Ramos (cell line): ENCODE results near the gene PAXIP1.
"Not testable (repeated sequence)": the region's sequence is repeated elsewhere in the genome, so short reads cannot be mapped to it uniquely, and the experiment has no call there.

Source experiments
- in situ Hi-C: fragments of 300-500 bp; cut with MboI; formaldehyde crosslinking; loops from one replicate; pipeline ENCODE4 v1.14.3; 2022; ENCODE audit warnings: low sequenced_read_pairs; ENCODE audit not compliant: unreplicated experiment

Gene PAXIP1

DNA sequence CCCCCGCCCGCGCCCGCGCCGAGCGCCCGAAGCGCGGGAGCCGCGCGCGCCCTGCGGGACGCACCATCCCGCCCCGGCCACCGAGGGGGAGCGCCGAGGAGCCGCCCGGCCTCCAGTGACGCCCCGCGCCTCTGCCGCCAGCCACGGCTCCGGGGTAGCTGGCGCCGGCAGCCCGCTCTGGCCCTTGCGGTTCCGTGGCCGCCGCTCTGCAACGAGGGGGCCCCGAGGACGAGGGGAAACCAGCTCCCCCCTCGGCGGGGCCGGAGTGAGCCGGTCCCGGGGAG, at the start of gene PAXIP1:
TSS of gene PAXIP1 (minus strand) at position 33 of the 284 bp plus-strand sequence. CDS start 195 bp downstream, outside the sequence.
- in situ Hi-C loops: no loop called here

DNA sequence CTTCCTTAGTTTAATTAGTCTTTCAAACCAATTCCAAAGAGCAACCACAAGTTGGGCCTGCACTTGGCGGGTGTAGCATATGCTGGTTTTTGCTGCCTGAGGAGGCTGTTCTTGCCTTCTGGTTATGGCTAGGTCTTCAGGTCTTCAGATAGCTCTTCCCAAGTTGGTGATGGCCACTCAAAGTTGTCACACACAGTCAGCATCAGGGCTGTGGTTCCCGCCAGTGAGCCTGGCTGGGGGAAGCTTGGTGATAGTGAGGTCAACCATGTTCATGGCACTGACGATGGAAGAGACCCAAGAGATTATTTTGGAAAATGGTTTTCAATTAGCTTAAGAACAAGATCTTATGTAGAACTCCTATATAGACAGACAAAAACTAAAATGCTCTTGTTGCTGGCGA, 48.4 kb upstream of the PAXIP1 start:
- in situ Hi-C loops: no loop called here

- in situ Hi-C loops: no loop called here
Observed at GRCh38 chr7:155048006-155048405, 45.1 kb upstream of the PAXIP1 start.

- in situ Hi-C loops: no loop called here
Observed at GRCh38 chr7:155043756-155044155, 40.8 kb upstream of the PAXIP1 start.

DNA sequence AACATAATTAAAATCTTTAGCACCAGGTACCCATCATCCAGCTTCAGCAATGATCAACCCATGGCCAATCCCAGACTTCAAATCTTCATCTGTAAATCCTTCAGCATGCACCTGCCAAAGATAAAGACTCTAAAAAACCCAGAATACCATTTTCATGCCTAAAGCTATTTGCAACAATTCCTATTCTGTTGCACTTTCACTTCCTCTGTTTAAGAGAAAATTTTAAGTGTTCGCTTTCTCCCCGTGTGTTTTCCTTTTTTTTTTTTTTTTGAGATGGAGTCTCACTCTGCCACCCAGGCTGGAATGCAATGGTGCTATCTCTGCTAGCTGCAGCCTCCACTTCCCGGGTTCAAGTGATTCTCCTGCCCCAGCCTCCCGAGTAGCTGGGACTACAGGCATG, 35.4 kb upstream of the PAXIP1 start:
- in situ Hi-C loops: no loop called here

- in situ Hi-C loops: not testable (repeated sequence)
Observed at GRCh38 chr7:155034495-155034894, 31.6 kb upstream of the PAXIP1 start.

GRCh38 chr7:155032978-155033377, 30.1 kb upstream of the PAXIP1 start:
- in situ Hi-C loops: no loop called here

GRCh38 chr7:155027879-155028278, 25.0 kb upstream of the PAXIP1 start:
- in situ Hi-C loops: no loop called here

DNA sequence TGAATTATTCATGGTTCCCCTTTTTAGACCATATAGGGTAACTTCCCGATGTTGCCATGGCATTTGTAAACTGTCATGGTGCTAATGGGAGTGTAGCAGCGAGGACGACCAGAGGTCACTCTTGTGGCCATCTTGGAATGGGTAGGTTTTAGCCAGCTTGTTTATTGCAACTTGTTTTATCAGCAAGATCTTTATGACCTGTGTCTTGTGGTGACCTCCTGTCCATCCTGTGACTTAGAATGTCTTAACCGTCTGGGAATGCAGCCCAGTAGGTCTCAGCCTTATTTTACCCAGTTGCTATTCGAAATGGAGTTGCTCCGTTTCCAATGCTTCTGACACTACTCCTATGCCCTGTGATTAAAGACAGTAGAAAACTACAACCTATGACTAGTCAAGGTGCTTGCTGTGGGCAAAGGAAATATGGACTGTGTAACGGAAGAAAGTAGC, 18.8 kb upstream of the PAXIP1 start:
- in situ Hi-C loops: no loop called here

GRCh38 chr7:155020996-155021395, 18.1 kb upstream of the PAXIP1 start:
- in situ Hi-C loops: no loop called here

- in situ Hi-C loops: no loop called here
Observed at GRCh38 chr7:155017834-155018233, 14.9 kb upstream of the PAXIP1 start.

DNA sequence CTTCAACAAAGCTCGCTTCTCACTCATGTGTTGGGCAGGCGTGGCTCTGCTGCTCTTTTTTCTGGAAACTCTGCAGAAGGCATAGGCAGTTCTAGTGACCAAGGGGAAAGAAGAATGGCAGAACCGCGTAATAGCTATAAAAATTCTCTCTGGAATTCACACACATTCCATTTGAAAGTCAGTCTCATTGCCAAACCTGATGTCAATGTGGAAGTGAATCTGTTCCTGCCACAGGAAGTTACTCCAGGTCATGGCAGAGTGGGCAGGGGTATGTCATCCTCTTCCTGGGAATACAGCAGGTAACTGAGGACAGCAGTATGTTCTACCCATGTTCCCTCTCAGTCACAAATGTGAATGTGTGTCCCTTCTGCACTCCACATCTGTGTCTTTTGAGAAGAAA, 8.2 kb upstream of the PAXIP1 start:
- in situ Hi-C loops: no loop called here

DNA sequence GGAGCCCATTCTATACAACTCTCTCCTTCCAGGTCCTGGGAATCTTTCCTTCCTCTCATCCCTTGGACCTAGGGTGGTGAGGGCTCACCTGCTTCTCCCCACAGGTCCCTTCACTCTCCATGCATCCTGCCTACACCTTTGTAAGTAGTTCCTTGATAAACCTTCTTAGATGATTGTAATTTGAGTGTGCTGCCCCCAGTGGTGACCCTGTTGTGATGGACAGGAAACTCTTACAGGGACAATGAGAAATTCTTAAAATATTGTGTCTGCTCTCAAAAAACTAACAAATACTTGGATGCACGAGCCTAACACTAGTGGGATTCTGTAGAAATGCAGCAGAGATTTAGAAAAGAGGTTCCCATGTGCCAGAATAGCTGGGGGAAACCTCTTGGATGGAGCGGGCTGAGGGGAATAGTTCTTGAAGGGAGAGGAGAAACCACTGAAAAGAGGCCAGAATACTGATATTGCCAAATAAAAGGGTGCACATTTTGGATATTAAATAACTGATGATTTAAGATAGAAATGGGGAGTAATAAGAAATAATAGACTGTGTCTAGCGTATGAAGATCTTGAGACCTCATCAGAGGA, 6.7 kb upstream of the PAXIP1 start:
- in situ Hi-C loops: no loop called here

GRCh38 chr7:155007947-155008346, 5.0 kb upstream of the PAXIP1 start:
- in situ Hi-C loops: no loop called here

GRCh38 chr7:155003376-155004214, 671 bp upstream of the PAXIP1 start:
- in situ Hi-C loops: no loop called here

DNA sequence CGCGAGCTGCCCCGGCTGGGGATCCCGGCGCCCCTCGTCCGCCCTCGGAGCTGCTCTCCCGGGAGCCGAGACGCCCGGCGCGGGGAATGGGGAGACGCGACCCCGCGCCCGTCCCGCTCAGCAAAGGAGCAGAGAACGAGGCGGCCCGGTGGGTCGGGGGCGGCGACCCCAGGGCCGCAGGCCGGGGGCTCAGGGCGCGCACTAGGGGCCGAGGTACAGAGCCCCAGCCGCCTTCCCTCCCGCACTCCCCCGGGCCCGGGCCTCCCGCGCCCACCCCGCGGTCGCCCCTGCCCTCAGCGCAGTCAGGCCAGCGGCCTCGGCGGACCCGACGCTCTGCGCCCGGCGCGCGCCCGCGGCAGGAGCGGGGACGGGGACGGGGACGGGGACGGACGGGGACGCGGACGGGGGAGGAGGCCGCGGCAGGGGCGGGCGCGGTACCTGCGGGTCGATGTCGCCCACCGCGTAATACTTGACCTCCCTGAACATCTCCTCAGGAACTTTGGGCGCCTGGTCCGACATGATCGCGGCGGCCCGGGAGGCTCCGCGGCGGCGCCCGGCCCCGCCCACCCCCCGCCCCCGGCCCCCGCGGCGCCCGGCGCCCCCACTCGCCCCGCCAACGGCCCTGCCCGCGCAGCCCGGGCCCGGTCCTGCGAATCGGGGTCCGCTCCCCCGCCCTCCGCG, 373 bp downstream of the PAXIP1 start:
- in situ Hi-C loops: no loop called here

DNA sequence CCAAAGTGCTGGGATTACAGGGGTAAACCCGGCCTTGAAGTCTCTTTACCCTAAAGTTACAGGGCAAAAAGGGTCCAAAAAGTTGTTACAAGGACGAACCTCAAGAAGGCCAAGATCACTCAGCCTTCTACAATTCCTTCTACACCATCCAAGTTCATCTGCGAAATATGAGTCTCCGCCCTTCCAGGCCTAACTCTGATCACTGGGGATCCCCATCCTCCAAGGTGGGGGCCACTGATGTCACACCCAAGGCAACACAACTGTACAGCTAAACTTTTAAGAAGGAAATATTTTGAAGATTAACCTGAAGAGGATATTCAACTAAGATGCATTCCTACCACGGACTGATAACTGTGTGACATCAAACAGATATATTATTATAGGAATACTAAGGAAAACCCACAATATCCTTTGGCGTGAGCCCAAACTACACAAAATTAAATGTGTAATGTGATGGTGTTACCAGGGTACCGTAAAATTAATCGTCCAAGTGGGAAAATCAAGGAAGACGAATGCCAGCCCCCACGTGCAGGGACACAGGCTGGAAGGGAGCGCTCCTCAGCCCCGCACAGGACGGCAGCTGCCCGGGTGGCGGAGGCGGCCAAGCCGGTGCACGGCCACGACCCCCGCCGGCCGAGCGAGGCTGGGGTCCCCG, 1.0 kb downstream of the PAXIP1 start:
- in situ Hi-C loops: no loop called here

- in situ Hi-C loops: no loop called here
Observed at GRCh38 chr7:155000795-155001194, 2.1 kb downstream of the PAXIP1 start.

GRCh38 chr7:154998481-154998880, 4.4 kb downstream of the PAXIP1 start:
- in situ Hi-C loops: no loop called here

- in situ Hi-C loops: no loop called here
Observed at GRCh38 chr7:154997840-154998370, 5.0 kb downstream of the PAXIP1 start.

- in situ Hi-C loops: no loop called here
Observed at GRCh38 chr7:154996756-154997155, 6.2 kb downstream of the PAXIP1 start.
